ENCODE measurements around the gene MAEA.

The MAEA gene

DNA sequence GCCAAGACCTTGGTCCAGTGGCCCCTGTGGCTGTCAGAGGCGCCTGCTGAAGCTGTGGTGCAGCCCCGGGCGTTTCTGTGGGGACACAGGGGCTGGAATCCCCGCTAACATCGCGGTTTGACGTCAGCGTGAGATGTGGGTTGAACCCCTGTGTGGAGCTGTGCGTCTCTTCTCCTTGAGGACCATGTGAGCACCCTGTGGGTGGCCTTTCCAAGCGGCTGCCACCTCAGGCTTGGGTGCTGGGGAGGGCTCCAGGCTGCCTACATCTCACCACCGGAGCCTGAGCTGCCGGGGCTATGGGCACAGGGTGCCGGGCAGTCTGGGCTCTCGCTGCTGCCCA lies 85.0 kb downstream of the MAEA start:
- H3K9ac ChIP-seq (ENCODE audit: insufficient read length, low read depth), result no peak overlapping the region

GRCh38 chr4:1375051-1375721 lies 85.5 kb downstream of the MAEA start:
- H3K9ac ChIP-seq (ENCODE audit: insufficient read length, low read depth), result no peak overlapping the region
- H3K9me3 ChIP-seq (ENCODE audit: insufficient read depth, low read length), result no peaks in the 10 kb centered on the region
- no peaks in the 10 kb centered on the region for H3K4me1 ChIP-seq (ENCODE audit: insufficient read depth, insufficient read length)
- no peak for DNase-seq (ENCODE audit: low read depth, low spot score)
- TF ChIP-seq ZNF274 (IDR thresholded peaks at IDR 0.05; ENCODE audit: low read depth, low read length) (no peak), YY1 (IDR thresholded peaks at IDR 0.05; ENCODE audit: insufficient read depth, insufficient read length) (no peak), SUZ12 (IDR thresholded peaks at IDR 0.05; ENCODE audit: extremely low read depth, insufficient read depth, insufficient read length) (no peak)
- no peaks in the 10 kb centered on the region for H3K27me3 ChIP-seq (ENCODE audit: insufficient read depth, insufficient read length)
- H3K36me3 ChIP-seq (ENCODE audit: insufficient read depth, insufficient read length, low read length), result peaks cover 72% of the 10 kb centered on the region
- H3K4me3 ChIP-seq (ENCODE audit: insufficient read length, low read depth), result no peak overlapping the region

More for the DNA sequence above, 85.0 kb downstream of the MAEA start:
- H3K4me1 ChIP-seq (ENCODE audit: insufficient read depth, insufficient read length), result no peaks in the 10 kb centered on the region
- TF ChIP-seq YY1 (IDR thresholded peaks at IDR 0.05; ENCODE audit: insufficient read depth, insufficient read length) (no peak), ZNF274 (IDR thresholded peaks at IDR 0.05; ENCODE audit: low read depth, low read length) (no peak), SUZ12 (IDR thresholded peaks at IDR 0.05; ENCODE audit: extremely low read depth, insufficient read depth, insufficient read length) (no peak)
- DNase-seq (ENCODE audit: low read depth, low spot score), result no peak
- no peaks in the 10 kb centered on the region for H3K9me3 ChIP-seq (ENCODE audit: insufficient read depth, low read length)
- no peak overlapping the region for H3K4me3 ChIP-seq (ENCODE audit: insufficient read length, low read depth)
- H3K27me3 ChIP-seq (ENCODE audit: insufficient read depth, insufficient read length), result no peaks in the 10 kb centered on the region
- H3K36me3 ChIP-seq (ENCODE audit: insufficient read depth, insufficient read length, low read length), result peaks cover 69% of the 10 kb centered on the region

GRCh38 chr4:1375761-1376322 lies 86.2 kb downstream of the MAEA start:
- DNase-seq (ENCODE audit: low read depth, low spot score), result no peak
- H3K36me3 ChIP-seq (ENCODE audit: insufficient read depth, insufficient read length, low read length), result peaks cover 72% of the 10 kb centered on the region
- no peaks in the 10 kb centered on the region for H3K9me3 ChIP-seq (ENCODE audit: insufficient read depth, low read length)
- no peak overlapping the region for H3K9ac ChIP-seq (ENCODE audit: insufficient read length, low read depth)
- no peaks in the 10 kb centered on the region for H3K27me3 ChIP-seq (ENCODE audit: insufficient read depth, insufficient read length)
- H3K4me1 ChIP-seq (ENCODE audit: insufficient read depth, insufficient read length), result no peaks in the 10 kb centered on the region
- H3K4me3 ChIP-seq (ENCODE audit: insufficient read length, low read depth), result no peak overlapping the region
- TF ChIP-seq YY1 (IDR thresholded peaks at IDR 0.05; ENCODE audit: insufficient read depth, insufficient read length), result no peak

GRCh38 chr4:1376391-1376840 lies 86.7 kb downstream of the MAEA start:
- Histone ChIP-seq H3K9me3 (ENCODE audit: insufficient read depth, low read length) (no peaks in the 10 kb centered on the region), H3K4me1 (ENCODE audit: insufficient read depth, insufficient read length) (no peaks in the 10 kb centered on the region), H3K4me3 (ENCODE audit: insufficient read length, low read depth) (no peak overlapping the region), H3K9ac (ENCODE audit: insufficient read length, low read depth) (no peak overlapping the region), H3K36me3 (ENCODE audit: insufficient read depth, insufficient read length, low read length) (peaks cover 72% of the 10 kb centered on the region), H3K27me3 (ENCODE audit: insufficient read depth, insufficient read length) (no peaks in the 10 kb centered on the region)
- DNase-seq (ENCODE audit: low read depth, low spot score), result no peak
- no peak for TF ChIP-seq SUZ12 (IDR thresholded peaks at IDR 0.05; ENCODE audit: extremely low read depth, insufficient read depth, insufficient read length)
- no peak for TF ChIP-seq ZNF274 (IDR thresholded peaks at IDR 0.05; ENCODE audit: low read depth, low read length)
- no peak for TF ChIP-seq YY1 (IDR thresholded peaks at IDR 0.05; ENCODE audit: insufficient read depth, insufficient read length)

- TF ChIP-seq YY1 (IDR thresholded peaks at IDR 0.05; ENCODE audit: insufficient read depth, insufficient read length) (no peak), SUZ12 (IDR thresholded peaks at IDR 0.05; ENCODE audit: extremely low read depth, insufficient read depth, insufficient read length) (no peak), ZNF274 (IDR thresholded peaks at IDR 0.05; ENCODE audit: low read depth, low read length) (no peak)
- H3K4me3 ChIP-seq (ENCODE audit: insufficient read length, low read depth), result no peak overlapping the region
- H3K9me3 ChIP-seq (ENCODE audit: insufficient read depth, low read length), result no peaks in the 10 kb centered on the region
- no peaks in the 10 kb centered on the region for H3K4me1 ChIP-seq (ENCODE audit: insufficient read depth, insufficient read length)
- peaks cover 77% of the 10 kb centered on the region for H3K36me3 ChIP-seq (ENCODE audit: insufficient read depth, insufficient read length, low read length)
- H3K9ac ChIP-seq (ENCODE audit: insufficient read length, low read depth), result no peak overlapping the region
- DNase-seq (ENCODE audit: low read depth, low spot score), result no peak
- no peaks in the 10 kb centered on the region for H3K27me3 ChIP-seq (ENCODE audit: insufficient read depth, insufficient read length)
Measured at GRCh38 chr4:1376841-1377605, 87.3 kb downstream of the MAEA start.

- H3K4me3 ChIP-seq (ENCODE audit: insufficient read length, low read depth), result no peak overlapping the region
- no peak overlapping the region for H3K9ac ChIP-seq (ENCODE audit: insufficient read length, low read depth)
- no peaks in the 10 kb centered on the region for H3K27me3 ChIP-seq (ENCODE audit: insufficient read depth, insufficient read length)
- DNase-seq (ENCODE audit: low read depth, low spot score), result no peak
- H3K9me3 ChIP-seq (ENCODE audit: insufficient read depth, low read length), result no peaks in the 10 kb centered on the region
- H3K4me1 ChIP-seq (ENCODE audit: insufficient read depth, insufficient read length), result no peaks in the 10 kb centered on the region
- peaks cover 76% of the 10 kb centered on the region for H3K36me3 ChIP-seq (ENCODE audit: insufficient read depth, insufficient read length, low read length)
- TF ChIP-seq SUZ12 (IDR thresholded peaks at IDR 0.05; ENCODE audit: extremely low read depth, insufficient read depth, insufficient read length), result no peak
Measured at GRCh38 chr4:1377606-1378261, 88.0 kb downstream of the MAEA start.
